Keratinocyte (primary cell): Measurements from ENCODE around the gene ZNF738. TPM values are rescaled to one million over a fixed set of nuclear protein-coding genes. Genes with fewer than 3 reads are reported as not detected.

ENCODE experiments used
- DNase-seq: peaks from one replicate; pipeline ENCODE4 v3.0.0-alpha.2; 2011; ENCODE audit warnings: low read depth, missing footprints, low spot score
- FAIRE-seq: peaks from 2 replicates; lab custom pipeline; 2011; peaks lifted over from hg19 to GRCh38; lab: Jason Lieb, UNC
- H2AFZ ChIP-seq: 2 replicates; pipeline ENCODE4 v1.6.0; 2012; ENCODE audit warnings: low read length, control low read depth, inconsistent platforms; ENCODE audit not compliant: control insufficient read depth
- H3K27ac ChIP-seq: 2 replicates; pipeline ENCODE4 v1.5.1; 2011; ENCODE audit warnings: low read length; ENCODE audit not compliant: control insufficient read depth, insufficient read depth
- H3K27me3 ChIP-seq: 3 replicates; pipeline ENCODE4 v1.6.0; 2011; ENCODE audit warnings: low read length; ENCODE audit not compliant: control insufficient read depth, insufficient read depth; ENCODE audit errors: extremely low read depth
- H3K36me3 ChIP-seq, 2 experiments: 2 replicates in 1 of 2; 3 replicates in 1 of 2; pipeline ENCODE4 v1.5.1; 2011; ENCODE audit warnings: low read length in 2 of 2, mild to moderate bottlenecking in 1 of 2; ENCODE audit not compliant: control insufficient read depth in 2 of 2, insufficient read depth in 2 of 2; ENCODE audit errors: extremely low read depth in 1 of 2
- H3K4me1 ChIP-seq: 3 replicates; pipeline ENCODE4 v1.5.1; 2011; ENCODE audit warnings: low read length; ENCODE audit not compliant: control insufficient read depth, insufficient read depth; ENCODE audit errors: extremely low read depth
- H3K4me2 ChIP-seq: 3 replicates; pipeline ENCODE4 v1.6.0; 2011; ENCODE audit warnings: low read depth, low read length; ENCODE audit not compliant: control insufficient read depth, insufficient read depth; ENCODE audit errors: extremely low read depth
- H3K4me3 ChIP-seq, 3 experiments: fragments of 200-600 bp in 1 of 3; sonication (generic) in 1 of 3; 2 replicates in 2 of 3; 3 replicates in 1 of 3; pipeline ENCODE4 v1.5.1; 2011 to 2016; ENCODE audit warnings: low read length in 3 of 3, mild to moderate bottlenecking in 3 of 3, control low read depth in 2 of 3, inconsistent platforms in 1 of 3, low read depth in 1 of 3, mixed read lengths in 1 of 3, mixed run types in 1 of 3, moderate library complexity in 1 of 3; ENCODE audit not compliant: control insufficient read depth in 2 of 3, insufficient read depth in 2 of 3; ENCODE audit errors: extremely low read depth in 1 of 3
- H3K79me2 ChIP-seq: 2 replicates; pipeline ENCODE4 v1.6.0; 2012; ENCODE audit warnings: low read length; ENCODE audit not compliant: control insufficient read depth, insufficient read depth
- H3K9ac ChIP-seq: 3 replicates; pipeline ENCODE4 v1.6.0; 2011; ENCODE audit warnings: low read length; ENCODE audit not compliant: control insufficient read depth, insufficient read depth; ENCODE audit errors: extremely low read depth
- H3K9me1 ChIP-seq: 3 replicates; pipeline ENCODE4 v1.6.0; 2011; ENCODE audit warnings: low read length; ENCODE audit not compliant: control insufficient read depth, insufficient read depth; ENCODE audit errors: extremely low read depth
- H3K9me3 ChIP-seq: 2 replicates; pipeline ENCODE4 v1.5.1; 2012; ENCODE audit warnings: low read depth, low read length; ENCODE audit not compliant: control insufficient read depth
- H4K20me1 ChIP-seq: 3 replicates; pipeline ENCODE4 v1.6.0; 2011; ENCODE audit warnings: low read length; ENCODE audit not compliant: control insufficient read depth, insufficient read depth; ENCODE audit errors: extremely low read depth
- CTCF ChIP-seq, 3 experiments: IDR thresholded peaks in 1 of 3; conservative IDR thresholded peaks in 1 of 3; optimal IDR thresholded peaks in 1 of 3; 2 replicates in 2 of 3; 3 replicates in 1 of 3; pipeline versions ENCODE3 to v1.5.1; 2011; ENCODE audit warnings: low read length in 3 of 3, mild to moderate bottlenecking in 3 of 3, moderate library complexity in 2 of 3, control low read depth in 1 of 3, inconsistent platforms in 1 of 3; ENCODE audit not compliant: insufficient read depth in 2 of 3; ENCODE audit errors: extremely low read depth in 1 of 3
- EZH2 ChIP-seq: IDR thresholded peaks from one replicate; pipeline ENCODE4 v1.6.1; 2012; ENCODE audit warnings: inconsistent platforms, mild to moderate bottlenecking, low read length, moderate library complexity
- dilution Hi-C: fragments of 300-500 bp; cut with MboI; formaldehyde crosslinking; loops from one replicate; pipeline ENCODE4 v1.7.0; 2020; ENCODE audit warnings: low sequenced_read_pairs; ENCODE audit not compliant: extremely low pct_ligation_motif_present
- polyA plus RNA-seq, 5 experiments: library from polyadenylated mRNA; depleted of rRNA in 3 of 5; stranded (reverse) in 3 of 5; stranded (forward) in 1 of 5; unstranded in 1 of 5; fragments of >200 nt; gene quantifications; 1 replicate in 1 of 5; 2 replicates in 3 of 5; 3 replicates in 1 of 5; pipeline versions ENCODE4 v1.2.1 to v1.2.3, GENCODE V29; 2011 to 2012; ENCODE audit warnings: missing spikeins in 2 of 5, low read depth in 1 of 5, low replicate concordance in 1 of 5

Gene ZNF738
- polyA plus RNA-seq, 1 donor (not counting 4 experiments of a cell fraction or from before 2014, with no cell fraction given), result 8.9 TPM

GRCh38 chr19:21321134-21321533 lies 37.7 kb upstream of the ZNF738 start:
- TF ChIP-seq EZH2 (no peak), CTCF (optimal IDR thresholded peaks at IDR 0.05 in 1 of 3, IDR thresholded peaks at IDR 0.05 in 1 of 3, conservative IDR thresholded peaks at IDR 0.05 in 1 of 3; ENCODE audit: extremely low read depth in 1 of 3, insufficient read depth in 2 of 3, low read length in 3 of 3) (no peak)
- Histone ChIP-seq H3K27ac (no peak overlapping the region), H3K27me3 (no peaks in the 10 kb centered on the region), H4K20me1 (no peaks in the 10 kb centered on the region), H3K36me3 (peaks cover 0 to 5% of the 10 kb centered on the region in 2 experiments), H3K79me2 (peaks cover 63% of the 10 kb centered on the region), H3K9me3 (peaks cover 3% of the 10 kb centered on the region), H2AFZ (no peak overlapping the region), H3K4me3 (no peak overlapping the region), H3K9me1 (no peaks in the 10 kb centered on the region), H3K4me2 (no peak overlapping the region), H3K9ac (no peak overlapping the region), H3K4me1 (no peaks in the 10 kb centered on the region)
- dilution Hi-C loops, result no loop called here
- no peak for DNase-seq
- no peak for FAIRE-seq

GRCh38 chr19:21321996-21322395 lies 36.8 kb upstream of the ZNF738 start:
- no peak overlapping the region for H2AFZ ChIP-seq
- no peak overlapping the region for H3K4me3 ChIP-seq
- H3K4me1 ChIP-seq, result no peaks in the 10 kb centered on the region
- peaks cover 5% of the 10 kb centered on the region for H3K9me3 ChIP-seq
- H3K36me3 ChIP-seq, result peaks cover 0 to 5% of the 10 kb centered on the region in 2 experiments
- H4K20me1 ChIP-seq, result no peaks in the 10 kb centered on the region
- dilution Hi-C loops, result no loop called here
- H3K27me3 ChIP-seq, result no peaks in the 10 kb centered on the region
- TF ChIP-seq CTCF (optimal IDR thresholded peaks at IDR 0.05 in 1 of 3, IDR thresholded peaks at IDR 0.05 in 1 of 3, conservative IDR thresholded peaks at IDR 0.05 in 1 of 3; ENCODE audit: extremely low read depth in 1 of 3, insufficient read depth in 2 of 3, low read length in 3 of 3), result no peak
- TF ChIP-seq EZH2, result no peak
- no peak overlapping the region for H3K9ac ChIP-seq
- DNase-seq, result no peak
- H3K9me1 ChIP-seq, result no peaks in the 10 kb centered on the region
- FAIRE-seq, result no peak
- H3K4me2 ChIP-seq, result no peak overlapping the region
- H3K79me2 ChIP-seq, result peaks cover 66% of the 10 kb centered on the region
- H3K27ac ChIP-seq, result no peak overlapping the region
